VCaP (cell line): Measurements from ENCODE around the gene NFATC2IP.
"Not testable (repeated sequence)": the region's sequence is repeated elsewhere in the genome, so short reads cannot be mapped to it uniquely, and the experiment has no call there.

Experiments used
- H3K27ac ChIP-seq: fragments of 450-650 bp; 2 replicates; pipeline ENCODE4 v1.5.1; 2017
- CTCF ChIP-seq: fragments of 450-650 bp; conservative IDR thresholded peaks from 2 replicates; pipeline ENCODE4 v1.5.1; 2017; ENCODE audit warnings: mild to moderate bottlenecking, moderate library complexity

Gene NFATC2IP

GRCh38 chr16:28958836-28959235, 8.1 kb downstream of the NFATC2IP start:
- no peak overlapping the region for H3K27ac ChIP-seq
- no peak for TF ChIP-seq CTCF

- TF ChIP-seq CTCF = no peak
- no peak overlapping the region for H3K27ac ChIP-seq
Observed at GRCh38 chr16:28964072-28964471, 13.3 kb downstream of the NFATC2IP start.

- TF ChIP-seq CTCF = no peak
- no peak overlapping the region for H3K27ac ChIP-seq
Observed at GRCh38 chr16:28964496-28964895, 13.8 kb downstream of the NFATC2IP start.

GRCh38 chr16:28967156-28967555, 16.4 kb downstream of the NFATC2IP start:
- TF ChIP-seq CTCF = no peak
- no peak overlapping the region for H3K27ac ChIP-seq

- H3K27ac ChIP-seq = not testable (repeated sequence)
Observed at GRCh38 chr16:28969696-28970095, 19.0 kb downstream of the NFATC2IP start.

- TF ChIP-seq CTCF = peak; percentile 64
- H3K27ac ChIP-seq = peak overlapping the region; percentile 72
Observed at GRCh38 chr16:28974007-28974436, 23.3 kb downstream of the NFATC2IP start.

- TF ChIP-seq CTCF = no peak
- H3K27ac ChIP-seq = peak within 1 kb of the TSS; percentile 72
Observed at GRCh38 chr16:28974437-28975157, 23.9 kb downstream of the NFATC2IP start, which contains the start of gene SPNS1. SPNS1 (plus strand) TSS chr16:28974778; CDS start chr16:28975152, 374 bp downstream.

GRCh38 chr16:28975158-28975599, 24.4 kb downstream of the NFATC2IP start:
- H3K27ac ChIP-seq = peak overlapping the region; percentile 72; the same call in 1 of the 2 replicates
- no peak for TF ChIP-seq CTCF
